ENCODE measurements around the gene GVQW3.

The GVQW3 gene

GRCh38 chr11:76380977-76381719 lies at the start of gene GVQW3, which contains the start of gene THAP12:
Gene GVQW3 (plus strand): TSS chr11:76381323. CDS start chr11:76381829, 506 bp downstream.
Gene THAP12 (minus strand): TSS chr11:76381132. CDS start chr11:76380836, 296 bp downstream.
- peak; percentile 96 for DNase-seq

- DNase-seq: no peak
These were observed 46.2 kb upstream of the GVQW3 start for GRCh38 chr11:76334826-76335389.

GRCh38 chr11:76335842-76336241 lies 45.3 kb upstream of the GVQW3 start:
- no peak for DNase-seq

GRCh38 chr11:76336597-76336996 lies 44.5 kb upstream of the GVQW3 start:
- DNase-seq: no peak

- no peak for DNase-seq
These were observed 43.7 kb upstream of the GVQW3 start for GRCh38 chr11:76337469-76337868.

GRCh38 chr11:76337923-76338322 lies 43.2 kb upstream of the GVQW3 start:
- DNase-seq: no peak

- DNase-seq: no peak
These were observed 41.9 kb upstream of the GVQW3 start for GRCh38 chr11:76339221-76339620.

GRCh38 chr11:76347466-76347865 lies 33.7 kb upstream of the GVQW3 start:
- no peak for DNase-seq

- no peak for DNase-seq
These were observed 32.8 kb upstream of the GVQW3 start for GRCh38 chr11:76348348-76348747.

- DNase-seq: no peak
These were observed 26.0 kb upstream of the GVQW3 start for GRCh38 chr11:76355172-76355571.

- DNase-seq: no peak
These were observed 19.7 kb upstream of the GVQW3 start for GRCh38 chr11:76361374-76361773.

GRCh38 chr11:76361776-76362175 lies 19.3 kb upstream of the GVQW3 start:
- no peak for DNase-seq

GRCh38 chr11:76362716-76363115 lies 18.4 kb upstream of the GVQW3 start:
- DNase-seq: no peak

- no peak for DNase-seq
These were observed 16.0 kb upstream of the GVQW3 start for GRCh38 chr11:76365038-76365679.

GRCh38 chr11:76368490-76368889 lies 12.6 kb upstream of the GVQW3 start:
- no peak for DNase-seq

- DNase-seq: no peak
These were observed 11.7 kb upstream of the GVQW3 start for GRCh38 chr11:76369406-76369805.

- DNase-seq: no peak
These were observed 10.0 kb upstream of the GVQW3 start for GRCh38 chr11:76371170-76371569.

- no peak for DNase-seq
These were observed 4.2 kb upstream of the GVQW3 start for GRCh38 chr11:76376746-76377558.

- no peak for DNase-seq
These were observed 1.3 kb upstream of the GVQW3 start for GRCh38 chr11:76379807-76380158.

GRCh38 chr11:76380159-76380976 lies 755 bp upstream of the GVQW3 start:
- peak; percentile 46 for DNase-seq

- no peak for DNase-seq
These were observed 1.1 kb downstream of the GVQW3 start for GRCh38 chr11:76382209-76382608.

GRCh38 chr11:76385903-76386302 lies 4.8 kb downstream of the GVQW3 start:
- DNase-seq: no peak

Data from activated gamma-delta T cell treated with Interleukin-2 at 50 U/mL for 16 hours (primary cell).